Measurements from ENCODE around the gene TRPT1. TPM values are rescaled to one million over a fixed set of nuclear protein-coding genes. Genes with fewer than 3 reads are reported as not detected.

Gene TRPT1
- total and polyA plus RNA-seq, 9 of the 15 experiments (the other 6 are each of a cell fraction or from before 2014, with no cell fraction given): 4.6 to 41.7 (median 23.1) TPM

- TF ChIP-seq ZNF512 (tag; IDR thresholded peaks at IDR 0.05) (no peak), RAD51 (IDR thresholded peaks at IDR 0.05; ENCODE audit: borderline replicate concordance, low read depth) (no peak), ZKSCAN3 (CRISPR knock-in tag; IDR thresholded peaks at IDR 0.05) (no peak), UBTF (IDR thresholded peaks at IDR 0.05; ENCODE audit: borderline replicate concordance in 1 of 2, low read depth in 2 of 2, low read length in 2 of 2) (peak in 1 of 2 experiments; percentile 46; a peak in 1 of 4 replicates), TOE1 (IDR thresholded peaks at IDR 0.05; ENCODE audit: borderline replicate concordance) (0 out of 2 replicates have a peak, but pooled peaks have one; percentile 6), TOE1 (CRISPR knock-in tag; IDR thresholded peaks at IDR 0.05; ENCODE audit: borderline replicate concordance, low read depth) (no peak), MECOM (CRISPR knock-in tag; IDR thresholded peaks at IDR 0.05) (no peak), BHLHE40 (IDR thresholded peaks at IDR 0.05; ENCODE audit: low read length) (peak; percentile 82), LCOR (CRISPR knock-in tag; IDR thresholded peaks at IDR 0.05) (peak; percentile 53; the same call in 1 of the 2 replicates), SREBF1 (IDR thresholded peaks at IDR 0.05; ENCODE audit: borderline replicate concordance, low read depth, low read length) (0 out of 2 replicates have a peak, but pooled peaks have one; percentile 1), ZNF764 (CRISPR knock-in tag; IDR thresholded peaks at IDR 0.05; ENCODE audit: low read depth) (no peak), ARID3B (CRISPR knock-in tag; IDR thresholded peaks at IDR 0.05; ENCODE audit: borderline replicate concordance) (no peak), E2F5 (CRISPR knock-in tag; IDR thresholded peaks at IDR 0.05) (no peak), POLR2A (conservative IDR thresholded peaks at IDR 0.05) (no peak), HDAC1 (IDR thresholded peaks at IDR 0.05) (no peak), ZNF274 (IDR thresholded peaks at IDR 0.05; ENCODE audit: borderline replicate concordance, low read depth, low read length) (no peak), ZNF124 (CRISPR knock-in tag; IDR thresholded peaks at IDR 0.05) (no peak), CREB1 (IDR thresholded peaks at IDR 0.05) (peak; percentile 53; the same call in 1 of the 2 replicates), CREB1 (CRISPR knock-in tag; IDR thresholded peaks at IDR 0.05) (peak; percentile 77), SP2 (IDR thresholded peaks at IDR 0.05; ENCODE audit: extremely low read depth, low read depth, low read length, poor library complexity, severe bottlenecking) (peak; percentile 90)
Measured at GRCh38 chr11:64185693-64186491, 40.1 kb downstream of the TRPT1 start, which contains the start of gene STIP1 (continued).
